Mononuclear cell (primary cell): ENCODE results near the gene TPRG1L. TPM values are rescaled to one million over a fixed set of nuclear protein-coding genes. Genes with fewer than 3 reads are reported as not detected.

Experiments used
- H3K27me3 ChIP-seq: 2 replicates; pipeline ENCODE4 v1.6.0; 2011; ENCODE audit warnings: low read length, control low read depth; ENCODE audit not compliant: insufficient read depth
- H3K4me1 ChIP-seq: 2 replicates; pipeline ENCODE4 v1.5.1; 2011; ENCODE audit warnings: mild to moderate bottlenecking, low read length, control low read depth; ENCODE audit not compliant: insufficient read depth
- H3K4me3 ChIP-seq: 2 replicates; pipeline ENCODE4 v1.5.1; 2011; ENCODE audit warnings: mild to moderate bottlenecking, low read length, moderate library complexity
- H3K9me3 ChIP-seq: 2 replicates; pipeline ENCODE4 v1.5.1; 2011; ENCODE audit warnings: low read depth, mild to moderate bottlenecking, control low read depth, low read length
- total RNA-seq: library from RNA; depleted of rRNA; stranded (reverse); fragments of >200 nt; gene quantifications from one replicate; pipeline ENCODE4 v1.2.3, GENCODE V29; 2012

The TPRG1L gene
- total RNA-seq, 1 donor: 27.5 TPM

GRCh38 chr1:3599816-3600215, 25.0 kb upstream of the TPRG1L start:
- Histone ChIP-seq H3K9me3 (no peaks in the 10 kb centered on the region), H3K27me3 (no peaks in the 10 kb centered on the region), H3K4me1 (peaks cover 27% of the 10 kb centered on the region), H3K4me3 (no peak overlapping the region)

GRCh38 chr1:3600354-3600753, 24.5 kb upstream of the TPRG1L start:
- Histone ChIP-seq H3K4me3 (no peak overlapping the region), H3K4me1 (peaks cover 27% of the 10 kb centered on the region), H3K27me3 (no peaks in the 10 kb centered on the region), H3K9me3 (no peaks in the 10 kb centered on the region)

- no peaks in the 10 kb centered on the region for H3K27me3 ChIP-seq
- H3K4me1 ChIP-seq: peaks cover 27% of the 10 kb centered on the region
- no peak overlapping the region for H3K4me3 ChIP-seq
- H3K9me3 ChIP-seq: no peaks in the 10 kb centered on the region
Measured at GRCh38 chr1:3601743-3602142, 23.1 kb upstream of the TPRG1L start.

GRCh38 chr1:3602375-3602774, 22.4 kb upstream of the TPRG1L start:
- no peaks in the 10 kb centered on the region for H3K9me3 ChIP-seq
- H3K4me1 ChIP-seq: peaks cover 21% of the 10 kb centered on the region
- no peak overlapping the region for H3K4me3 ChIP-seq
- H3K27me3 ChIP-seq: no peaks in the 10 kb centered on the region

- no peak overlapping the region for H3K4me3 ChIP-seq
- no peaks in the 10 kb centered on the region for H3K9me3 ChIP-seq
- H3K27me3 ChIP-seq: no peaks in the 10 kb centered on the region
- H3K4me1 ChIP-seq: peaks cover 13% of the 10 kb centered on the region
Measured at GRCh38 chr1:3603156-3603555, 21.7 kb upstream of the TPRG1L start.

- peaks cover 7% of the 10 kb centered on the region for H3K4me1 ChIP-seq
- H3K27me3 ChIP-seq: no peaks in the 10 kb centered on the region
- H3K4me3 ChIP-seq: no peak overlapping the region
- no peaks in the 10 kb centered on the region for H3K9me3 ChIP-seq
Measured at GRCh38 chr1:3603571-3604467, 21.0 kb upstream of the TPRG1L start.

GRCh38 chr1:3604468-3604974, 20.3 kb upstream of the TPRG1L start:
- no peak overlapping the region for H3K4me3 ChIP-seq
- no peaks in the 10 kb centered on the region for H3K27me3 ChIP-seq
- H3K4me1 ChIP-seq: no peaks in the 10 kb centered on the region
- no peaks in the 10 kb centered on the region for H3K9me3 ChIP-seq

- Histone ChIP-seq H3K4me1 (peaks cover 3% of the 10 kb centered on the region), H3K4me3 (no peak overlapping the region), H3K9me3 (no peaks in the 10 kb centered on the region), H3K27me3 (no peaks in the 10 kb centered on the region)
Measured at GRCh38 chr1:3604997-3605823, 19.6 kb upstream of the TPRG1L start.

GRCh38 chr1:3606779-3607702, 17.8 kb upstream of the TPRG1L start:
- H3K9me3 ChIP-seq: no peaks in the 10 kb centered on the region
- peaks cover 12% of the 10 kb centered on the region for H3K4me1 ChIP-seq
- H3K4me3 ChIP-seq: no peak overlapping the region
- no peaks in the 10 kb centered on the region for H3K27me3 ChIP-seq

GRCh38 chr1:3607703-3608065, 17.1 kb upstream of the TPRG1L start:
- Histone ChIP-seq H3K27me3 (no peaks in the 10 kb centered on the region), H3K4me3 (no peak overlapping the region), H3K9me3 (no peaks in the 10 kb centered on the region), H3K4me1 (peaks cover 14% of the 10 kb centered on the region)

- Histone ChIP-seq H3K4me3 (no peak overlapping the region), H3K9me3 (no peaks in the 10 kb centered on the region), H3K4me1 (peaks cover 14% of the 10 kb centered on the region), H3K27me3 (no peaks in the 10 kb centered on the region)
Measured at GRCh38 chr1:3608154-3608553, 16.7 kb upstream of the TPRG1L start.

- H3K9me3 ChIP-seq: no peaks in the 10 kb centered on the region
- H3K4me3 ChIP-seq: no peak overlapping the region
- H3K4me1 ChIP-seq: peaks cover 14% of the 10 kb centered on the region
- no peaks in the 10 kb centered on the region for H3K27me3 ChIP-seq
Measured at GRCh38 chr1:3609016-3609768, 15.6 kb upstream of the TPRG1L start.

- Histone ChIP-seq H3K27me3 (no peaks in the 10 kb centered on the region), H3K4me3 (no peak overlapping the region), H3K4me1 (peaks cover 14% of the 10 kb centered on the region), H3K9me3 (no peaks in the 10 kb centered on the region)
Measured at GRCh38 chr1:3609769-3610526, 14.9 kb upstream of the TPRG1L start.
